Measurements from ENCODE around the gene LYRM4.

Gene LYRM4

DNA sequence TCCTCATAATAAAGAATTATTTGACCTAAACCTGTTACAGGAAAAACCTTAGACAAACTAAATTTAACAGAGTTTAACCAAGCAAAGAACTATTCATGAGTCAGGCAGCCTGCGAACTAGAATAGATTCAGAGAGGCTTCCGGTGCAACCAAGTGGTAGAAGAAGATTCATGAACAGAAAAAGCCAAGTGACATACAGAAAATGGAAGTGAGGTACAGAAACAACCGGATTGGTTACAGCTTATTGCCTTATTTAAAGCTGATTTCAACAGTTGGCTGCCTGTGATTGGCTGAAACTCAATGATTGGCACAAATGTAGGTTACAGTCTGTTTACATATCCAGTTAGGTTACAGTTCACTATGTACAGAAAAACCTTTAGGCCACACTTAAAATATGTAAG lies 165.5 kb downstream of the LYRM4 start:
- H3K27ac ChIP-seq (replicated peaks) = no peak overlapping the region

DNA sequence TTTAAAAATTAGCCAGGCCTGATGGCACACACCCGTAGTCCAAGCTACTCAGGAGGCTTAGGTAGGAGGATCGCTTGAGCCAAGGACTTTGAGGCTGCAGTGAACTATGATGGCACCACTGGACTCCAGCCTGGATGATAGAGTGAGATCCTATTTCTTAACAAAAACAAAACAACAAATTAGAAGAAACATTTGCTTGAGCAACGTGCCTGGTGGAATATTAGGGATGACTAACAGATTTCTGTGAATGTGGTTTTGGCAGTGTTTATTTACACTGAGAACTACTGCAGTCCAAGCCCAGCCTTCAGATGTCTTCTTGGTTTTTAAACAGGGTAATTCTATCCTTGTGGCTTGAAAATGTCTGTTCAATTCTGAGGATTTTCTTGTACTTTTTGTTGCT lies 166.4 kb downstream of the LYRM4 start:
- DNase-seq (ENCODE audit: low read depth in 1 of 2, low spot score in 1 of 2) = no peak
- Histone ChIP-seq H3K27ac (replicated peaks) (no peak overlapping the region), H3K4me3 (replicated peaks; ENCODE audit: insufficient read depth, low read length) (no peak overlapping the region), H3K27me3 (ENCODE audit: insufficient read depth, poor library complexity, severe bottlenecking) (no peaks in the 10 kb centered on the region)
- TF ChIP-seq GABPA (IDR thresholded peaks at IDR 0.05; ENCODE audit: low read depth) (no peak), SPI1 (IDR thresholded peaks at IDR 0.05; ENCODE audit: borderline replicate concordance, low read depth) (no peak), POLR2AphosphoS5 (IDR thresholded peaks at IDR 0.05; ENCODE audit: low read depth) (no peak)
- TF ChIP-seq, protein P1, sequence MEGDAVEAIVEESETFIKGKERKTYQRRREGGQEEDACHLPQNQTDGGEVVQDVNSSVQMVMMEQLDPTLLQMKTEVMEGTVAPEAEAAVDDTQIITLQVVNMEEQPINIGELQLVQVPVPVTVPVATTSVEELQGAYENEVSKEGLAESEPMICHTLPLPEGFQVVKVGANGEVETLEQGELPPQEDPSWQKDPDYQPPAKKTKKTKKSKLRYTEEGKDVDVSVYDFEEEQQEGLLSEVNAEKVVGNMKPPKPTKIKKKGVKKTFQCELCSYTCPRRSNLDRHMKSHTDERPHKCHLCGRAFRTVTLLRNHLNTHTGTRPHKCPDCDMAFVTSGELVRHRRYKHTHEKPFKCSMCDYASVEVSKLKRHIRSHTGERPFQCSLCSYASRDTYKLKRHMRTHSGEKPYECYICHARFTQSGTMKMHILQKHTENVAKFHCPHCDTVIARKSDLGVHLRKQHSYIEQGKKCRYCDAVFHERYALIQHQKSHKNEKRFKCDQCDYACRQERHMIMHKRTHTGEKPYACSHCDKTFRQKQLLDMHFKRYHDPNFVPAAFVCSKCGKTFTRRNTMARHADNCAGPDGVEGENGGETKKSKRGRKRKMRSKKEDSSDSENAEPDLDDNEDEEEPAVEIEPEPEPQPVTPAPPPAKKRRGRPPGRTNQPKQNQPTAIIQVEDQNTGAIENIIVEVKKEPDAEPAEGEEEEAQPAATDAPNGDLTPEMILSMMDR (IDR thresholded peaks at IDR 0.05; ENCODE audit: insufficient read depth, low read length) = no peak
- TF ChIP-seq, protein P2, sequence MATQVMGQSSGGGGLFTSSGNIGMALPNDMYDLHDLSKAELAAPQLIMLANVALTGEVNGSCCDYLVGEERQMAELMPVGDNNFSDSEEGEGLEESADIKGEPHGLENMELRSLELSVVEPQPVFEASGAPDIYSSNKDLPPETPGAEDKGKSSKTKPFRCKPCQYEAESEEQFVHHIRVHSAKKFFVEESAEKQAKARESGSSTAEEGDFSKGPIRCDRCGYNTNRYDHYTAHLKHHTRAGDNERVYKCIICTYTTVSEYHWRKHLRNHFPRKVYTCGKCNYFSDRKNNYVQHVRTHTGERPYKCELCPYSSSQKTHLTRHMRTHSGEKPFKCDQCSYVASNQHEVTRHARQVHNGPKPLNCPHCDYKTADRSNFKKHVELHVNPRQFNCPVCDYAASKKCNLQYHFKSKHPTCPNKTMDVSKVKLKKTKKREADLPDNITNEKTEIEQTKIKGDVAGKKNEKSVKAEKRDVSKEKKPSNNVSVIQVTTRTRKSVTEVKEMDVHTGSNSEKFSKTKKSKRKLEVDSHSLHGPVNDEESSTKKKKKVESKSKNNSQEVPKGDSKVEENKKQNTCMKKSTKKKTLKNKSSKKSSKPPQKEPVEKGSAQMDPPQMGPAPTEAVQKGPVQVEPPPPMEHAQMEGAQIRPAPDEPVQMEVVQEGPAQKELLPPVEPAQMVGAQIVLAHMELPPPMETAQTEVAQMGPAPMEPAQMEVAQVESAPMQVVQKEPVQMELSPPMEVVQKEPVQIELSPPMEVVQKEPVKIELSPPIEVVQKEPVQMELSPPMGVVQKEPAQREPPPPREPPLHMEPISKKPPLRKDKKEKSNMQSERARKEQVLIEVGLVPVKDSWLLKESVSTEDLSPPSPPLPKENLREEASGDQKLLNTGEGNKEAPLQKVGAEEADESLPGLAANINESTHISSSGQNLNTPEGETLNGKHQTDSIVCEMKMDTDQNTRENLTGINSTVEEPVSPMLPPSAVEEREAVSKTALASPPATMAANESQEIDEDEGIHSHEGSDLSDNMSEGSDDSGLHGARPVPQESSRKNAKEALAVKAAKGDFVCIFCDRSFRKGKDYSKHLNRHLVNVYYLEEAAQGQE (IDR thresholded peaks at IDR 0.05; ENCODE audit: insufficient replicate concordance, low read depth) = no peak

More for the DNA sequence above, 165.5 kb downstream of the LYRM4 start:
- H3K4me3 ChIP-seq (replicated peaks; ENCODE audit: insufficient read depth, low read length) = no peak overlapping the region
- no peaks in the 10 kb centered on the region for H3K27me3 ChIP-seq (ENCODE audit: insufficient read depth, poor library complexity, severe bottlenecking)
- no peak for DNase-seq (ENCODE audit: low read depth in 1 of 2, low spot score in 1 of 2)
- TF ChIP-seq, protein P2 (IDR thresholded peaks at IDR 0.05; ENCODE audit: insufficient replicate concordance, low read depth) = no peak
- TF ChIP-seq SPI1 (IDR thresholded peaks at IDR 0.05; ENCODE audit: borderline replicate concordance, low read depth) (no peak), POLR2AphosphoS5 (IDR thresholded peaks at IDR 0.05; ENCODE audit: low read depth) (no peak), GABPA (IDR thresholded peaks at IDR 0.05; ENCODE audit: low read depth) (no peak)
- TF ChIP-seq, protein P1 (IDR thresholded peaks at IDR 0.05; ENCODE audit: insufficient read depth, low read length) = no peak

DNA sequence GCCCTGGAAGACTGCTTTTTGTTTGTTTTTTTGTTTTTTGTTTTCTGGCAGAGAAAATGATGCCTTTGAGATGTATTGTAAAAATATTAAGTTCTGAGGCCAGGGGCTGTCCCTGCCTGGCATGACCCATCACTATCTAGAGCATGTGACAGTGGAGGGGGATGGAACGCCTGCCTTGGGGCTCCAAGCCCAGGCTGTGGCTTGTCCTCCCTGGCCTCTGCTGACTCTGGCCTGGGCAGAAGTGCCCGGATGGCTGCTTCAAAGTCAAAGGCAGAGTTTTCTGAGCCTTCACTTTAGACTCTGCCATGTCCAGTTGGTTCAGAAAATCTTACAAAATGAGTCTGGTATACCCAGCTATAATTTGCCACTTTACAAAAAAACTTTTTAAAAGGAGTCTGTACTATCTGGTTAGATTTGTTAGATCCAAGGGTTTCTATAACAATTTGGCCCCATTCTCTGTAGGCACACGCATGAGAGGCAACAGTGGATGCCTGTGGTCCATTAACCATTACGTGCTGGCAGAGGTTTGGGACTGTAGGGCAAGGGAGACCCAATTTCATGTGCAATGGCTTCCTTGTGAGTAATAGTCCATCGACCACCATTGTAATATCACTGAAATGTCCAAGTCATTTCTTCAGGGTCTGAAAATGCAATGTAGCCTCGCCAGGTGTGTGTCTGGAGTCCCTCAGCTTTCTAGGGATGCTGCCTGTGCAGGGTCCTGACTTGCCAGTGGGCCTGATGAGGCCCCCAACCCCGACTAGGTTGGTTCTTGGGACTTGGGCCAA lies 167.3 kb downstream of the LYRM4 start:
- H3K27ac ChIP-seq (replicated peaks) = no peak overlapping the region
- TF ChIP-seq POLR2AphosphoS5 (IDR thresholded peaks at IDR 0.05; ENCODE audit: low read depth) (no peak), GABPA (IDR thresholded peaks at IDR 0.05; ENCODE audit: low read depth) (no peak), SPI1 (IDR thresholded peaks at IDR 0.05; ENCODE audit: borderline replicate concordance, low read depth) (no peak)
- TF ChIP-seq, protein P1 (IDR thresholded peaks at IDR 0.05; ENCODE audit: insufficient read depth, low read length) = no peak
- TF ChIP-seq, protein P2 (IDR thresholded peaks at IDR 0.05; ENCODE audit: insufficient replicate concordance, low read depth) = no peak
- H3K27me3 ChIP-seq (ENCODE audit: insufficient read depth, poor library complexity, severe bottlenecking) = no peaks in the 10 kb centered on the region
- no peak overlapping the region for H3K4me3 ChIP-seq (replicated peaks; ENCODE audit: insufficient read depth, low read length)
- DNase-seq (ENCODE audit: low read depth in 1 of 2, low spot score in 1 of 2) = no peak
